LoVo (cell line): ENCODE measurements around the gene HRNR.

ENCODE experiments used
- DNase-seq: peaks from one replicate; pipeline ENCODE4 v3.0.0-alpha.2; 2016; ENCODE audit warnings: low spot score

Gene HRNR

DNA sequence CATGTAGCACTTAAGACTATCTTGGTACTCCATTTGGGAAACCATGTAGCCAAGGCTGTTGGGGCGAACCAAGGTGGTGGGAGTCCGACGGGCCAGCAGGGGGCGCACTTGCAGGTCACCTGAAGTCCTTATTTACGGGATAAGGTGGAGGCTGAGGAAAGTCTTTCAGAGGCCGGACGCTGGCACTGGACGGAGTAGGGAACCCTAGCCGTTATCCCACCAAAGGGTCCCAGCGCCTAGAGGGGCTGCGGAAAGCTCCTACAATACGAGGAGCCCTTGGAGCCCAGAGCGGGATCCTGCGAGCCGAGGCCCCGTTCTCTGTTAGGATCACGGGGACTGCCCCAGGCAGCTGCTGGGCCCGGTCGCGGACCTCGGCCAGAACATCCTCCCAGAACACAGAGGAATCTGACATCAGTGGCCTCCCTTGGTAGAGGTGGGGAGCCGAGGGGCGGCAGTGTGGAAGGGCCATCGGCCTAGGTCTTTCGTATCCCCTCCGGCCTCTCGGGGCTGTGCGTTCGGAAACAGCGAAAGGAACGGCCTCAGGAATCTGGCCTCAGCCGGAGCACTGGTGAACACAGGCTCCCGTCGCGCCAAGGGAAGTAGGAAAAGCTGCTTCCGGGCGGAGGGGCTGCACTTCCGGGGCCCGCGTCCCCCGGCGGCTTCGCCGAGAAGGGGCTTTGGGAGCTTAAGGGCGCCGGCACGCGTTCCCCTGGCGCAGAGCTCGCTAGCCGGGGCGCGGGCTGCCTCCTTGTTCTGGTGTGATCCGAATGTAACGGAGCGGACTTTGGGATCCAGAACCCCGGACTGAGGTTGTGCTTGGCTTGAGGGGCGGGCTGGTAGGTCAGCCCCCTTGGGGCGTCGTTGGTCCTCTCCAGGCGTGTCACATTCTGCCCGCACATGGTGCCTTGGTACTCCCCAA, 35.1 kb downstream of the HRNR start:
- peak; percentile 47 for DNase-seq

DNA sequence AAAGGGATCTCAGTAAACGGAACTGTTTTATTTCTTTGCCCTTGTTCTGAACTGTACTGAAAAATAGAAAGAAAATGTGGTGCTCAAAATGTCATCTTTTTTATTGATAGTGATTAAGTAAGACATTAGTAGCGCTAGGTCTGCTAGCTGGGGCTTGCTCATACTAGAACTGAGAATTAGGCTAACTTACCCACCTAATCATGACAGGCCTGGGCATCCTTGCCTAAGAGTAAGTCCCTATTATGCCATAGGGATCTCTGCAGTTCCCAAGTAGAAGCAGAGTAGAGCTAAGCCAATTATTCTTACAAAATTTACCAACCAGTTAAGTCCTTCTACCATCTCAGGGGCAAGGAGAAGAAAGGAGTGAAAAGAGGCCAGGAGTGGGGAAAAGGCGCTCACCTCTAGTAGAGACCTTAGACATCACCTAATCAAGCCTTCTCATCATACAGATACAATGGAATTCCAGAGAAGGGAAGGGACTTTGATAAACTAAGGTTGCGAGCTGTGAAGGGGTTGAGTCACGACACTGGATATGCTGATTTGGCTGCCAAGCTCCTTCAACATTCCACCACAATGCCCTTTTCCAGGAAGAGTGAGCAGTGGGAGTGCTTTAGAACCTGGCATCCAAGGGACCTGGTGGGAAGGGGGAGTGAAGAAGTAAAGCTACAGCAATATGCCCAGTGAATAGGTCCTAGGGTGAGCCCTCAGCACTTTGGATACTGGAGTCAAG, 37.3 kb downstream of the HRNR start:
- DNase-seq, result peak; percentile 54

DNA sequence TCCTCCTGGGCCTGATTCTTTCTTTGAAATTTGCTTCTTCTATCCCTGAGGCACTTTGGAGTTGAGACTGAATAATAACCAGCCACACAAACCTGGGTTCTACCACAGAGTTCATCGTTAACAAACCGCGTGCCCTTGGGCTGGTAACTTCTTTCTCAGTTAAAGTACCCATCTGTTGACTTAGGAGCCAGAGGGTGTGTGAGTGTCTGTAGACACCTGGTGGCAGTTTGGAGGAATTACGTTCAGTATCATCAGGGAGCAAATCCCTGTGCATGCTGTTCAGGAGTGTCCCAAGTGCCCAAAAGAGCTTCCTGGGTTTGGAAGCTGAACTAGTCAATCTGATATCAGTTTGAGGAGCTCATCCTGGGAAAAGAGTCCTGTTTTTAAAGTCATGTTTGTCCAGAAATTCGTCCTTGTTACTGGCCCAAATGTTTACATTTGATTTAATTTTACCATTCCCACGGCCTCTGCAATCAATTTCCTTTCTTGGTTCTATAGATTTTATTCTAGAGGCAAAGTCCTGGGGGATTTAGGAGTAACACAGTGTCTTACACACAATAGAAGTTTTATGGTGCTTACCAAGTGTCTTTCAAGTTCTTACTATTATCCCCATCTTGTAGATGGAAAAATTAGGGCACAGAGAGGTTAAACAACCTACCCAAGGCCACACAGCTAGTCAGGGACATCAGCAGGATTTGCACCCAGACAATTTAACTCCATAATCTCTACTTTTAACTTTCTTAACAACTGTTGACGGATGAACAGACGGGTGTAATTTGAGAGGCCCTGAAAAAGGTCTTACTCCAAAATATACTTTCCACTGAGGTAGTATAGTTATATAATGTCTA, 38.2 kb downstream of the HRNR start:
- DNase-seq, result peak; percentile 82

DNA sequence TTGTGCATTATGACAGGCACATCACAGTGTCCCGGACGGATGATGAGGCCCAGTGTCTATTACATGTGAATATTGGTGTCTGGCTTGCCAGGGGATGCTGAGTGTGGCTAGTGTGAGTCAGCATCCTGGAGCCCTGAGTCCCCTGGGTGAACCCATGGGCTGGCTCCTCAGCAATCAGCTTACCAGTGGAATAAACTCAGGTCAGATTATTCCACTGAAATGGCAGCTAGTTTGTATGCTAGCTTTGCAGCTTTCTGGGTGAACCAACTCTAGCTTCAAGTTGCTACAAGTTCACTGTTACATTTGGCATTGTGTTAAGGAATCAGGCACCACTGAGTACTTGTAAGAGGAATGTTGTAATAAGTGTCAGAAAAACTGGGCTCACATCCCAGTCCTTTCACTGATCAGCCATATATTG, 41.0 kb downstream of the HRNR start:
- DNase-seq, result no peak

DNA sequence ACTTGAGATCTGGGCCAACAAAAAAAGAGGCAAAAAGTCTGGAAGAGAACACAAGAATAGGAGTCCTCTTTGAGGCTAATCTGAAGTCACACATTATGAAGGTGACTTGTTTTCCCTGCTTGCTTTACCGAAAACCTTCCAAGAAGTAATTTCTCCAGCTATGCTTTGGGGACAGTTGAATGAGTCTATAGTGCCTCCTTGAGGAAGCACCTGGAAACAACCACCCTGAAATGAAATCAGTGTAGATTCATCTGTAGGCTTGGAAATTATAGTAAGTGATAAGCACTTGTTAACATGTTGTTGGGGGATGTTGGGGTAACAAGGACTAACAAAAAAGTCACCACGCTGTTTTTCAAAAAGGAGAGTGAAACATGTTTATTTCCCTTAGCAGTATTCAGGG, 41.6 kb downstream of the HRNR start:
- DNase-seq, result no peak

DNA sequence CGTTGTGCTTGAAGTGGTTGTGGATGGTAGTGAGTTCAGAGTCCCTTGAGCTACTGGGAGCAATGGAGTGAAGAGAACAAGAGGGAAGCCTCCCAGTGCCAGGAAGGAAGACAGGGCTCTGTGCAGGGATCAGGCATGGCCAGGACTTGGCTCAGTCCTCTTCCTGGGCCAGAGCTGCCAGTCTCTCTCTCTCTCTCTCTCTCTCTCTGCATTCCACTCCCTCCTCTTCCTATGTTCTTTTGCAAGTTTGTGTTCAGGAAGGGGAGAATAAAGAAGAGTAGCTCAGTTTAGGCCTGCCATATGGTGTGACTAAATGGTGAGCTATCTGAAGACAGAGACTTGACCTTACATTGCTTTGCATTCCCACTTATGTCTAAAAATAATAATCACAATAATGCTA, 44.4 kb downstream of the HRNR start:
- DNase-seq, result no peak

DNA sequence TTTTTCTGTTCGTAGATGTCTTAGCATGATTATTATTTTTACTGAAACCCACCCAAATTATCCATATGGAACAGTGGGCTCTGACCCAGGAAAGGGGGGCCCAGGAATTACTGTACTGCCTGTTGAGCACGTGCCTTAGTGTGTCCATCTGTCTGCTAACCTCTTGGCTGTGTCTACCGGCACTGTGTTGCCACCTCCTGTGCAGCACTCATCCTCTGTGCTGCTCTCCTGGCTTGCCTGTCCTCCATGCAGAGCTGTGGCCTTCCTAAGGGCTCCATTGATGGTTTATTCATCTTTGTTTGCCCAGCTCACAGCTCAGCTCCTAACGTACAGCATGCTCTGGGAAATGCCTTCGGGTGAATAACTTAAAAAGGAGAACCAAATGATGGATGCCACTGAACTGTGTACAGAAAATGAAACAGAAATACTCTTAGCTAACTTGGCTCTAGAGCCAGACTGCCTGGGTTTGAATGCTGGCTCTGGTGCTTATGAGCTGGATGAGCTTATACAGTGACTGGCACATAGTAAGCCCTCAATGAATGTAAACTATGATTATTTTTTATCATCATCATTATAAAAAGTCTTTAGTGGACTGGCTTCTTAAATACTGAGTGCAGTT, 53.6 kb downstream of the HRNR start:
- no peak for DNase-seq

DNA sequence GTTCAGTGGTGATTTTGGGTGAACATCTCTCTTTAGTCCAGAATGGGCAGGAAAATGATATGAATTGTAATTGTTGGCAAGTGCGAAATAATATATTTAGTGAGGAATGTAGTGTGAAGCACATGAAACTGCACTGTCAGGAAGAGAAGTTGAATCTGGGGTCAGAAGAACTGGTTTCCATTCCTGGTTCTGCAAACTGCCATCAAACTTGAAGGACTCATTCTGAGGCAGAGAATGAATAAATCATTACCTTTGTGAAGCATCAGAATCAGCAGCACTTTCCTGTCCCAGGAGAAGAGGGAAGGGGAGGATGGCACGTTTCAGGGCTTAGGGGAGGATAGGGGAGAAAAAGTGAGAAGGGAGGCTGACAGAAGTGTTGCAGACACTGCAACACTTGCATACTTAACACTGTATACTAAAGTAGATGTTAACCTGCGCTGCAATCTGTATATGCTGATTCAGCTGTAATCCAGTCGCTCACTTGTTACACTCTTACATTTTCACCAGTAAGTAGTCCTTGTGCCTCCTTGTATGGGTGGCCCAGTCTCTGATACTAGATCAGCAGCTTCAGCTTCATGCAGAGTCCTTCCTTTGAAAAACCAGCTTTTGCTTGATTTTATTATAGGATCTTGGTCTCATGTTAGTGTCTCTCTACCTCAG, 54.5 kb downstream of the HRNR start:
- DNase-seq, result no peak

DNA sequence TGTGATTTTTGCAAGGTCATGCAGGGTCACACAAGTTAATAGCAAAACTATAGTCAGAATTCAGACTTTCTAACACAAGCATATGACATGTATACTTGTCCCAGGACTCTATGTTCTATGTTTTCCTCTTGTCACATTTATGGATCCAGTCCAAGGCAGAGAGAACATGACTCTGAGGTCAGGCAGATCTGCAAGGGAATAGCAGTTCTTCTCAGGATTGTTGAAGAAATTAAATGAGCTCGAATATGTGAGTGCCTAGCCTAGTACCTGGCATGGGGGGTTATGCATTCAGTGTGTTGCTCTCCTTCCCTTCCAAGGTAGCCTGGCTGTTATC, 55.5 kb downstream of the HRNR start:
- DNase-seq, result no peak

DNA sequence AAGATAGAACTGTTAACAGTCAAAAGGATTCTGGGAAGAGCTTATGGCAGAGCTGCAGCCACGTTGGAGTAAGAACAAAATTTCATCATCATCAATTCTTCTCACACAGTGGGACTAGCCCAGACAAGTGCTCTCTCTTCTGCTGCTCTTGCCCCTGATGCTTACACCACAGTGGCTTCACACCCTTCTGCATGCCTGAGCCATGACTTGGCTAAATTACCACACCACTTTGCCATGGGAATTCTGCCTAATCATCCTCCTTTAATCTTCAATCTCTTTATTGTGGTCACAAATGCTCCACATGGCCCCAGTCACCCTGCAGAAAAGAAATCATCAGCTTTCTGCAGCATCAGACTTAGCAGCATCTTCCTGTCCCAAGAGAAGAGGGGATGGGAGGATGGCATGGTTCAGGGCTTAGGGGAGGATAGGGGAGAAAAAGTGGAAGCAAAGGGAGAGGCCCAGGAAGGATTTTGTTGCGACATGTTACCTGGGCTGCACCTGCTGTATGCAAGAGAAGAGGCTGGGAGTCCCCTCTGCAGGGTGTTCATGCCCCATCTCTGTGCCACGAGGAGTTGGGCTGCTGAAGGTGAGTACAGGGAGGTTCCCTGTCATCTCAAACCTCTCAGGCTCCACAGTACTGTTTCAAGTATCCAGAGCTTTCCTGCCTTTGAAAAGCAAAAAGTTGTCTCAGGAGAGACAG, 56.0 kb downstream of the HRNR start:
- peak; percentile 95 for DNase-seq

DNA sequence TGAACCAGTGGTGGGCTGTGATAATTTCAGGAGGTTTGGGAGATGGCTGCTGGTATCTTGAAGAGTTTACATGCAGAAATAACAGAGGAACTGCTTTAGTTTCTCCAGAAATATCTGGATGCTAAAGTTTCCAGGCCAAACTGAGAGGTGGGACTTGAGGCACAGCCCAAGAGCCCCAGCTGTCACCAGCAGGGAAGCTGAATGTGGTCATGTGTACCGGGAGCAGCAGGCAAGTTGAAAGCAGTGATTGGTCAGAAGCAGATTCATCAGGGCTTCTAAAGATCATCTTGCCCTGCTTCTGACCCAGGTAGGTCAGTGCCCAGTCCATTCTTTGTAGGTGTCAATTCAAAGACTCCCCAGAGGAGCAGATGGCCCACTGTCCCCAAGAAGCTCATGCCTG, 57.0 kb downstream of the HRNR start:
- DNase-seq, result no peak

DNA sequence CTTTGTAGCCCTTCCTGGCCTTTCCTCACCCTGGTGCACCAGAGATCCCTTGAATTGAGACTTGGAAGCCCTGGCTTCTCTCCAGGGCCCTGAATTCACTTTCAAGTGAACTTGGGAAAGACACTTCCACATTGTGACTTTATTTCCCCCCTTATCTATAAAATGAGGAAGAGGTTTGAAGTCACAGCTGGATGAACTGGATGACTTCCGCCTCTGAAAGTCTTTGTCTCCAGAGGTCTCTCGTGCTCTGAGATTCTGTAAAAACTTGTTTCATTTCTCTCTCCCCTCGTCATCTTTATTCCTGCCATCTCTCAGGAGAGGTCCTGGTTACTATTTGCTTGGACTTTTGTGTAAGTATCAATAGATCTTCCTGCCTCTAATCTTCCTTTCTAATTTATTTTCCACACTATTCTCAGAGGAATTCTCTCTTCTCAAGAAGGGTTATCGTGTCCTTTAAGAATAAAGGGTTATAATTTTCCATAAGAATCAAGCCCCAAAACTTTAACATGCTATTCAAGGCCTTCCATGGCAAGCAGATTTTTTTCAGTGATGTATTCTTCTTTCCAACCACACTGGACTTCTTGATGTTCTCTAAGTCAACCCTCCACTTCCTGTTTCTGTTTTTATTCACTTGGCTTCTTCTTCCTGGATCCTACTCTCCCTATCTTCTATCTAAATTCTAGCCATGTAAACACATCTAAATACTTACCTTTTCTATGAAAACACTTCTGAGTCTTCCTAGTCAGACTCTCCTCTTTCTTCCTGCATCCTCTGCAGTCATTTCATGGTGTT, 58.5 kb downstream of the HRNR start:
- no peak for DNase-seq

DNA sequence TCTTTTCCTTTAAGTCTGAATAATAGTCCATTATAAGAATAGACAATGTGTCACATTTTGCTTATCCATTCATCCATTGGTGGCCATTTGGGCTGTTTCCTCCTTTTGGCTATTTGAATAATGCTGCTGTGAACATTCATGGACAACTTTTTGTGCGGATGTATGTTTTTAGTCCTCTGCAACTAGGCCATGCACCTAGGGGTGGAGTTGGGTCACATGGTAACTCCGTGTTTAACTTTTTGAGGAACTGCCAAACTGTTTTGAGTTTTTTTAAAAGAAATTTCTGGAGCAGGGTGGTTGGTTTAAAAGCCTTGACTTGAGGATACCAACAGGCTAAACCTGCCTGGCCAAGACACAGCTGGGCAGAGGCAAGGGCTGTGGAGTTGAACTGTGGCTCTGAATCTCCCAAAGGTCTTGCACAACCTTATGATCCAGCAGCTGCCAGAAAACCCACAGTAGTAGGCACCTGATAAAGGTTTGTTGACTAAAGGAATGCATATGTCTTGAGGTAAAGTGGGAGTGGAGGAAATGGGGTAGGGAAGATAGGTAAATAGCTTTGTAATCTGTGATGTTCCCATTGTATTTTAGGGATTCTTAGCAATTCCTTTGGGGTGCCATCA, 59.4 kb downstream of the HRNR start:
- DNase-seq, result peak; percentile 78

DNA sequence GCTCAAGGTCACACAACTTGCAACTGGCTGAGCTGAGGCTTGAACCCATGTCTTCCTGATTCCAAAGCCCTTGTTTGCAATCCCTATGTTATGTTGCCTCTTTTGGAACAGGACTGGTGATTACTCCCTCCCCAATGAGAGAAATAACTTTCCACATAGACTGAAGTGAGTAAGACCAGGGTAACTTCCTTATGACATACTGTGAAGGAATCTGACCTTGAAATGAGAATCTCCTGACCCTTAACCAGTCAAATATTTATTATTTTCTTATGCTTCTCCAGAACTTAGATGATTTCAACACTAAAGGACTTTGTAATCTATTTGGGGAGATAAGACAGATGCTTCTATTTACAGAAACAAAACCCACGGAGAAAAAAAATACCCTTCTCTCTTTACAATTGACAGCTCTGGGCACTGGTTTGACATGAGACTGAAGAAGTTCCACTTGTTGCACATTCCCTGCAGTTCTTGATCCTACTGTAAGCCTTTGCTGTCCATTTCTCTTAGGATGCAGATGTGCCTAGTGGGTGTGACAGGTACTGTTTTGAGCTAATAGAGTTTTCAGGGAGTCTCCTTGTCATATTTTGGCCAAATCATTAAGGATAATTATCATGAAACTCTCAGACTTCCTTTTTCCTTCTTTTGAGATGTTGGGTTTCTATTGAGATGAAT, 61.1 kb downstream of the HRNR start:
- peak; percentile 83 for DNase-seq
